Measurements from ENCODE around the gene DISP2. TPM values are rescaled to one million over a fixed set of nuclear protein-coding genes. Genes with fewer than 3 reads are reported as not detected.

DISP2 gene
- total and polyA plus RNA-seq, 2 of the 8 experiments (the other 6 are each of a cell fraction or from before 2014, with no cell fraction given) = 0.45 to 1.2 TPM

GRCh38 chr15:40386480-40386879 lies 28.5 kb downstream of the DISP2 start (continued):
- TF ChIP-seq SIRT6 (IDR thresholded peaks at IDR 0.05; ENCODE audit: low read length) (no peak), ATF2 (IDR thresholded peaks at IDR 0.05; ENCODE audit: low read length) (no peak), TCF12 (IDR thresholded peaks at IDR 0.05; ENCODE audit: low read depth, low read length) (no peak)

All from H1 (cell line).